WTC11 (cell line): ENCODE measurements around the gene WDR19. TPM values are rescaled to one million over a fixed set of nuclear protein-coding genes. Genes with fewer than 3 reads are reported as not detected.

ENCODE experiments used
- ATAC-seq: fragments of 200-7000 bp; cut with Tn5 transposase; 2 replicates; pipeline ENCODE4 v1.10.0; 2021; ENCODE audit warnings: mild to moderate bottlenecking, moderate library complexity
- CTCF ChIA-PET: fragments of 300-600 bp; sonication (Branson Sonifier 250); formaldehyde crosslinking; loops from one replicate; lab custom pipeline; 2021; ENCODE audit warnings: antibody characterized with exemption; lab: Charles Lee
- POLR2A ChIA-PET: fragments of 350-600 bp; sonication (Branson Sonifier 250); formaldehyde crosslinking; loops from one replicate; lab custom pipeline; 2021; ENCODE audit warnings: antibody characterized with exemption; lab: Charles Lee
- DNase-seq: peaks from one replicate; pipeline ENCODE4 v3.0.0; 2021; ENCODE audit warnings: low spot score
- H3K27ac Mint-ChIP-seq: 2 replicates; pipeline ENCODE4 v1.8.0; 2021; ENCODE audit warnings: mixed read lengths
- H3K27me3 Mint-ChIP-seq: 2 replicates; pipeline ENCODE4 v1.8.0; 2021; ENCODE audit warnings: low read depth, mild to moderate bottlenecking, moderate library complexity, mixed read lengths
- H3K36me3 Mint-ChIP-seq: 2 replicates; pipeline ENCODE4 v1.8.0; 2021; ENCODE audit warnings: mixed read lengths
- H3K4me1 Mint-ChIP-seq: 2 replicates; pipeline ENCODE4 v1.8.0; 2022; ENCODE audit warnings: mixed read lengths
- H3K4me3 Mint-ChIP-seq: 2 replicates; pipeline ENCODE4 v1.8.0; 2021; ENCODE audit warnings: mild to moderate bottlenecking, moderate library complexity, mixed read lengths
- H3K9me3 Mint-ChIP-seq: 2 replicates; pipeline ENCODE4 v1.8.0; 2021; ENCODE audit warnings: mixed read lengths
- AR ChIP-seq: fragments of 250-450 bp; sonication (Bioruptor Pico); IDR thresholded peaks from 2 replicates; pipeline ENCODE4 v1.9.0; 2021; ENCODE audit warnings: mild to moderate bottlenecking
- ARID4B ChIP-seq: sonication (generic); formaldehyde crosslinking; IDR thresholded peaks from 2 replicates; pipeline ENCODE4 v1.8.0; 2023; ENCODE audit warnings: missing genetic modification reagents, mild to moderate bottlenecking, borderline replicate concordance
- CBFB ChIP-seq: sonication (generic); formaldehyde crosslinking; IDR thresholded peaks from 2 replicates; pipeline ENCODE4 v1.8.1; 2022; ENCODE audit warnings: mild to moderate bottlenecking, low read depth, missing genetic modification reagents
- ESRRA ChIP-seq: sonication (generic); formaldehyde crosslinking; IDR thresholded peaks from 2 replicates; pipeline ENCODE4 v1.8.1; 2022; ENCODE audit warnings: mild to moderate bottlenecking, missing genetic modification reagents, borderline replicate concordance
- HMGXB4 ChIP-seq: sonication (generic); formaldehyde crosslinking; IDR thresholded peaks from 2 replicates; pipeline ENCODE4 v1.8.1; 2023; ENCODE audit warnings: mild to moderate bottlenecking, moderate library complexity, missing genetic modification reagents
- JUN ChIP-seq: sonication (generic); formaldehyde crosslinking; IDR thresholded peaks from 2 replicates; pipeline ENCODE4 v1.8.0; 2023; ENCODE audit warnings: mild to moderate bottlenecking, missing genetic modification reagents
- MXD4 ChIP-seq: fragments of 250-450 bp; sonication (Bioruptor Pico); IDR thresholded peaks from 2 replicates; pipeline ENCODE4 v1.8.0; 2021; ENCODE audit warnings: mild to moderate bottlenecking, moderate library complexity, borderline replicate concordance
- NFE2L1 ChIP-seq: sonication (generic); formaldehyde crosslinking; IDR thresholded peaks from 2 replicates; pipeline ENCODE4 v1.8.1; 2023; ENCODE audit warnings: missing genetic modification reagents
- NFYB ChIP-seq: sonication (generic); formaldehyde crosslinking; conservative IDR thresholded peaks from 2 replicates; pipeline ENCODE4 v1.8.0; 2022; ENCODE audit warnings: low read depth, missing genetic modification reagents
- PREB ChIP-seq: sonication (generic); formaldehyde crosslinking; IDR thresholded peaks from 2 replicates; pipeline ENCODE4 v1.8.1; 2022; ENCODE audit warnings: mild to moderate bottlenecking, missing genetic modification reagents, moderate library complexity, borderline replicate concordance
- RELA ChIP-seq: sonication (generic); formaldehyde crosslinking; IDR thresholded peaks from 2 replicates; pipeline ENCODE4 v1.8.1; 2022; ENCODE audit warnings: missing genetic modification reagents, mild to moderate bottlenecking, borderline replicate concordance
- TEAD1 ChIP-seq: sonication (generic); formaldehyde crosslinking; IDR thresholded peaks from 2 replicates; pipeline ENCODE4 v1.8.0; 2022; ENCODE audit warnings: mild to moderate bottlenecking, missing genetic modification reagents
- TP53 ChIP-seq: sonication (generic); formaldehyde crosslinking; IDR thresholded peaks from 2 replicates; pipeline ENCODE4 v1.8.1; 2023; ENCODE audit warnings: mild to moderate bottlenecking, missing genetic modification reagents
- ZNF138 ChIP-seq: sonication (generic); formaldehyde crosslinking; conservative IDR thresholded peaks from 2 replicates; pipeline ENCODE4 v1.8.1; 2022; ENCODE audit warnings: mild to moderate bottlenecking, moderate library complexity, missing genetic modification reagents
- ZNF423 ChIP-seq: fragments of 250-450 bp; sonication (Bioruptor Pico); IDR thresholded peaks from 2 replicates; pipeline ENCODE4 v2.1.2; 2022; ENCODE audit warnings: mild to moderate bottlenecking, moderate library complexity
- ZSCAN18 ChIP-seq: fragments of 250-450 bp; sonication (Bioruptor Pico); IDR thresholded peaks from 2 replicates; pipeline ENCODE4 v2.1.2; 2022; ENCODE audit warnings: mild to moderate bottlenecking, moderate library complexity
- total RNA-seq: library from RNA; stranded (reverse); gene quantifications from 3 replicates; pipeline ENCODE4 v1.2.3, GENCODE V29; 2021

The WDR19 gene
- total RNA-seq, 1 experiment from 2014 or later = 23.3 TPM

GRCh38 chr4:39324897-39325613 lies 142.7 kb downstream of the WDR19 start:
- POLR2A ChIA-PET = no interaction called here
- Mint-ChIP-seq H3K27me3 (no peaks in the 10 kb centered on the region), H3K36me3 (peaks cover 22% of the 10 kb centered on the region), H3K9me3 (no peaks in the 10 kb centered on the region), H3K4me1 (no peaks in the 10 kb centered on the region), H3K27ac (no peak overlapping the region), H3K4me3 (no peak overlapping the region)
- CTCF ChIA-PET = no interaction called here
- no peak for TF ChIP-seq JUN (CRISPR knock-in tag)
- no peak for TF ChIP-seq TP53 (CRISPR knock-in tag)
- TF ChIP-seq PREB = no peak
- TF ChIP-seq RELA (CRISPR knock-in tag) = no peak
- DNase-seq (no peak), ATAC-seq (no peak)

- peaks cover 17% of the 10 kb centered on the region for H3K36me3 Mint-ChIP-seq
Measured at GRCh38 chr4:39326468-39326977, 144.2 kb downstream of the WDR19 start.

GRCh38 chr4:39330353-39330752 lies 148.0 kb downstream of the WDR19 start:
- POLR2A ChIA-PET = no interaction called here
- Mint-ChIP-seq H3K36me3 (peaks cover 13% of the 10 kb centered on the region), H3K4me1 (no peaks in the 10 kb centered on the region), H3K27ac (0 out of 2 replicates have a peak overlapping the region, but pooled peaks have one; percentile 26), H3K27me3 (no peaks in the 10 kb centered on the region), H3K9me3 (no peaks in the 10 kb centered on the region), H3K4me3 (no peak overlapping the region)
- CTCF ChIA-PET = no interaction called here
- DNase-seq = no peak
- no peak for ATAC-seq
- TF ChIP-seq MXD4 (no peak), TEAD1 (CRISPR knock-in tag) (no peak), NFYB (CRISPR knock-in tag) (no peak), NFE2L1 (CRISPR knock-in tag) (no peak), ZNF138 (CRISPR knock-in tag) (no peak), HMGXB4 (no peak), ZSCAN18 (CRISPR knock-in tag) (no peak), AR (no peak), CBFB (CRISPR knock-in tag) (no peak)

More at GRCh38 chr4:39326468-39326977, 144.2 kb downstream of the WDR19 start:
- Mint-ChIP-seq H3K4me3 (no peak overlapping the region), H3K27ac (no peak overlapping the region), H3K9me3 (no peaks in the 10 kb centered on the region), H3K27me3 (no peaks in the 10 kb centered on the region), H3K4me1 (no peaks in the 10 kb centered on the region)
- TF ChIP-seq ARID4B (CRISPR knock-in tag) = no peak
- TF ChIP-seq ESRRA = no peak
- TF ChIP-seq ZNF423 (CRISPR knock-in tag) = no peak
- DNase-seq (no peak), ATAC-seq (no peak)
- POLR2A ChIA-PET = interaction anchor here (0.6 kb wide), 1 partner anchor 47 kb away, joined by 4 read pairs; no protein-coding TSS in a partner anchor
- CTCF ChIA-PET = no interaction called here
